Mesendoderm (in vitro differentiated cells): ENCODE results near the gene UBE2QL1.

Source experiments
- DNase-seq: peaks from one replicate; pipeline ENCODE4 v3.0.0; 2013
- H2AK5ac ChIP-seq: 2 replicates; pipeline ENCODE4 v1.6.1; 2013; ENCODE audit warnings: low read length, inconsistent platforms
- H2BK120ac ChIP-seq: 2 replicates; pipeline ENCODE4 v1.6.1; 2013; ENCODE audit warnings: low read depth, mild to moderate bottlenecking, low read length, moderate library complexity, mixed read lengths
- H2BK15ac ChIP-seq: replicated peaks from 2 replicates; pipeline ENCODE4 v1.6.1; 2013; ENCODE audit warnings: low read depth, mild to moderate bottlenecking, moderate library complexity
- H2BK5ac ChIP-seq: 2 replicates; pipeline ENCODE4 v1.6.1; 2013; ENCODE audit warnings: low read length, inconsistent platforms
- H3K18ac ChIP-seq: 2 replicates; pipeline ENCODE4 v1.6.1; 2013; ENCODE audit warnings: mild to moderate bottlenecking, low read length, mixed read lengths
- H3K23ac ChIP-seq: one replicate; pipeline ENCODE4 v1.6.1; 2013; ENCODE audit warnings: low read length
- H3K27ac ChIP-seq: 2 replicates; pipeline ENCODE4 v1.5.1; 2013; ENCODE audit warnings: low read depth, mild to moderate bottlenecking, inconsistent platforms, low read length, moderate library complexity
- H3K27me3 ChIP-seq: 2 replicates; pipeline ENCODE4 v1.6.1; 2013; ENCODE audit warnings: low read length, control low read depth, mild to moderate bottlenecking, inconsistent platforms; ENCODE audit not compliant: insufficient read depth, poor library complexity
- H3K36me3 ChIP-seq: 2 replicates; pipeline ENCODE4 v1.6.1; 2013; ENCODE audit warnings: low read length, inconsistent platforms; ENCODE audit not compliant: control insufficient read depth, insufficient read depth
- H3K4ac ChIP-seq: one replicate; pipeline ENCODE4 v1.6.1; 2013; ENCODE audit warnings: low read depth, mild to moderate bottlenecking, low read length, moderate library complexity
- H3K4me1 ChIP-seq: 2 replicates; pipeline ENCODE4 v1.6.1; 2013; ENCODE audit warnings: low read depth, low read length, inconsistent platforms; ENCODE audit not compliant: control insufficient read depth
- H3K4me2 ChIP-seq: 2 replicates; pipeline ENCODE4 v1.6.1; 2013; ENCODE audit warnings: low read length
- H3K4me3 ChIP-seq: 2 replicates; pipeline ENCODE4 v1.5.1; 2013; ENCODE audit warnings: mild to moderate bottlenecking, low read length
- H3K56ac ChIP-seq: one replicate; pipeline ENCODE4 v1.6.1; 2013; ENCODE audit warnings: low read length
- H3K79me1 ChIP-seq: 2 replicates; pipeline ENCODE4 v1.6.1; 2013; ENCODE audit warnings: low read length, inconsistent platforms
- H3K79me2 ChIP-seq: 2 replicates; pipeline ENCODE4 v1.6.1; 2013; ENCODE audit warnings: mild to moderate bottlenecking, low read length; ENCODE audit not compliant: control insufficient read depth, insufficient read depth
- H3K9ac ChIP-seq: 2 replicates; pipeline ENCODE4 v1.6.1; 2013; ENCODE audit warnings: low read length, inconsistent platforms
- H4K5ac ChIP-seq: one replicate; pipeline ENCODE4 v1.6.1; 2013; ENCODE audit warnings: low read length
- H4K8ac ChIP-seq: one replicate; pipeline ENCODE4 v1.6.1; 2013; ENCODE audit warnings: low read depth, mild to moderate bottlenecking, control low read depth, low read length, moderate library complexity
- WGBS: extraction: QIAGEN DNeasy Blood & Tissue Kit; methylation state at CpG from one replicate; pipeline ENCODE4 v1.1.7; 2013; ENCODE audit warnings: low lambda C conversion rate, missing lambda C conversion rate; ENCODE audit not compliant: insufficient coverage; ENCODE audit errors: extremely low coverage; 5-methylcytosine and 5-hydroxymethylcytosine counted together

The UBE2QL1 gene

DNA sequence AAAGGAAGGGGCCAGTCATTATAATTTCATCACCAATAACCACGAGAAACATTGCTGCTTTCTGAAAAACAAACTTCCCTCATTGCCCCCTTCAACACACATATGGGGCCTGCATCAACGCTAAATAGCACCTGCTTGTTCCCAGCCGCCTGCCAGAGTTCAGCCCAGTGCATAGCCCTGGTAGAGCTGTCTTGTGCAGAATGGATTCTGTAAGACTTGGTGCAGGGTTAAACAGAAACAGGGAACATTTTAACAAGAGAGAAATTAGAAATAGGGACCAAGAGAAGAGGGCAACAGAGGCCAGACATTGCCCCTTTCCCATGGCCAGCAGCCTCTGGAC, 56.7 kb downstream of the UBE2QL1 start:
- Histone ChIP-seq H3K36me3 (no peaks in the 10 kb centered on the region), H3K4me2 (no peak overlapping the region), H3K56ac (no peak overlapping the region), H3K4me3 (no peak overlapping the region), H3K4me1 (no peaks in the 10 kb centered on the region), H3K27me3 (no peaks in the 10 kb centered on the region), H2BK120ac (no peak overlapping the region), H3K18ac (no peak overlapping the region), H3K9ac (no peak overlapping the region), H4K8ac (no peak overlapping the region), H3K27ac (no peak overlapping the region), H3K79me2 (no peaks in the 10 kb centered on the region), H3K23ac (no peak overlapping the region), H3K4ac (no peak overlapping the region), H4K5ac (no peak overlapping the region), H2BK15ac (no peak overlapping the region), H3K79me1 (no peaks in the 10 kb centered on the region), H2AK5ac (no peak overlapping the region), H2BK5ac (no peak overlapping the region)
- no peak for DNase-seq
- whole genome bisulfite sequencing, result no CpG with 5 or more reads among the region's 3 CpGs

DNA sequence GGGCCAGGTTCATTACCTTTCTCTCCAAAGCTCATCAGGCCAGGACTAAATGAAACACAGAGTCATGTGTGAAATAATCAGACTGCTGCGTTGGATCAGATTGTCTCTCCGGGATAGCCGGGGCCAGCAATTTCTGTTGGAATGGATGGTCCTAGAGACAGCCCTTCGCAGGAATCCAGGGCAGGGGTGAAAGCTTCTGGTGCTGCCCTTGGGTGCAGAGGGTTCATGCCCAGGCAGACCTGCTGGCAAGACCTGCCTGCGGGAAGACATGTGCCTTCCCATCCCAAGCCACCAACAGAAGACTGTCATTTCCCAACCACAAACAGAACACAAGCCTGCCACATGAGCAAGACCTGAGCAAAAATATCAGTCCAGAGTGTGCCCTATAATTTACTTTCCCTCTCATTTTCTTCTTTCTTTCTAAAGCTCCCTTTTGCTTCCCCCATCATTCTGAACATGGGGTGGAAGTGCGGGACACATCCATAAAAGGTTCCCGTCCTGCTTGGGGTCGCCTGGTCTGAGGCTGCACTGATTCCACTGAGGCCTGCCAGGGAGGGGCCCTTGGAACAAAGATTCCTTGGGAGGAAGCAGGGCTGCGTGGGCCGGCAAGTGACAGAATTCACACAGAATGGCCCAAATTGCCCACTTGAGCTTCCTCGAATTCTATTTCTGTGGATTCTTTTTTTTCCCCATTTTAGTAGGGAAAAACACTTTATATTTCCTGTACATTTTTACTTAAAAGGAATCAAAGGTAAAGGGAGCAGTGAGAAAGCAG, 57.3 kb downstream of the UBE2QL1 start:
- Histone ChIP-seq H3K27ac (no peak overlapping the region), H4K5ac (no peak overlapping the region), H2BK15ac (no peak overlapping the region), H3K79me2 (no peaks in the 10 kb centered on the region), H3K4me3 (no peak overlapping the region), H3K23ac (no peak overlapping the region), H3K18ac (no peak overlapping the region), H2AK5ac (no peak overlapping the region), H3K4me2 (no peak overlapping the region), H3K79me1 (no peaks in the 10 kb centered on the region), H3K9ac (no peak overlapping the region), H3K36me3 (no peaks in the 10 kb centered on the region), H2BK5ac (no peak overlapping the region), H2BK120ac (no peak overlapping the region), H4K8ac (no peak overlapping the region), H3K27me3 (no peaks in the 10 kb centered on the region), H3K4me1 (no peaks in the 10 kb centered on the region), H3K4ac (no peak overlapping the region), H3K56ac (no peak overlapping the region)
- no peak for DNase-seq
- no CpG with 5 or more reads among the region's 11 CpGs for WGBS

GRCh38 chr5:6506611-6507010, 58.0 kb downstream of the UBE2QL1 start:
- no CpG with 5 or more reads among the region's 16 CpGs for WGBS
- Histone ChIP-seq H3K27ac (no peak overlapping the region), H3K23ac (no peak overlapping the region), H3K79me1 (no peaks in the 10 kb centered on the region), H3K9ac (no peak overlapping the region), H3K4me1 (no peaks in the 10 kb centered on the region), H2BK120ac (no peak overlapping the region), H2AK5ac (no peak overlapping the region), H3K36me3 (no peaks in the 10 kb centered on the region), H3K4me3 (no peak overlapping the region), H3K4ac (no peak overlapping the region), H2BK15ac (no peak overlapping the region), H3K56ac (no peak overlapping the region), H3K27me3 (no peaks in the 10 kb centered on the region), H3K79me2 (no peaks in the 10 kb centered on the region), H2BK5ac (no peak overlapping the region), H3K18ac (no peak overlapping the region), H4K5ac (no peak overlapping the region), H4K8ac (no peak overlapping the region), H3K4me2 (no peak overlapping the region)
- no peak for DNase-seq

DNA sequence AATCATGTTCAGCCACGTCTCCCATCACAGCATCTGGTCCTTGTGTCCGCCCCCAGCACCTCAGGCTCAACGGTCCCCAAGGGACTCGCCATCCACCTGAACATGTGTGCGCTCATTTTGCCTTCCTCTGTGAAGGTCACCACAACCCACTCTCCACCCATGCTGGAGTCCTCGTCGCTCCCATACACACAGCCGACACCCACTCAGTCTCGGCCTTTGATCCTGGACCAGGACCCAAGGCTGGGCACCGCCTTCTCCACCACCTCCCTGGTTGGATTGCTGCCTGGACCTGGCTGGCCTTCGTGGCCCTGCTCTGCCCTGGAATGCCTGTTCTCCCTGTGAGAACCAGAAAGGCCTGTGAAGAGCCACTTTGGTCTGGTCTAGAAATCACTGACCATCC, 60.3 kb downstream of the UBE2QL1 start:
- Histone ChIP-seq H3K18ac (no peak overlapping the region), H3K9ac (no peak overlapping the region), H3K4me1 (no peaks in the 10 kb centered on the region), H3K79me1 (no peaks in the 10 kb centered on the region), H3K27ac (no peak overlapping the region), H3K27me3 (no peaks in the 10 kb centered on the region), H3K23ac (no peak overlapping the region), H3K36me3 (no peaks in the 10 kb centered on the region), H3K4me3 (no peak overlapping the region), H4K5ac (no peak overlapping the region), H3K56ac (no peak overlapping the region), H2AK5ac (no peak overlapping the region), H3K4ac (no peak overlapping the region), H3K4me2 (no peak overlapping the region), H2BK15ac (no peak overlapping the region), H2BK120ac (no peak overlapping the region), H4K8ac (no peak overlapping the region), H2BK5ac (no peak overlapping the region), H3K79me2 (no peaks in the 10 kb centered on the region)
- DNase-seq, result no peak
- WGBS, result no CpG with 5 or more reads among the region's 11 CpGs

DNA sequence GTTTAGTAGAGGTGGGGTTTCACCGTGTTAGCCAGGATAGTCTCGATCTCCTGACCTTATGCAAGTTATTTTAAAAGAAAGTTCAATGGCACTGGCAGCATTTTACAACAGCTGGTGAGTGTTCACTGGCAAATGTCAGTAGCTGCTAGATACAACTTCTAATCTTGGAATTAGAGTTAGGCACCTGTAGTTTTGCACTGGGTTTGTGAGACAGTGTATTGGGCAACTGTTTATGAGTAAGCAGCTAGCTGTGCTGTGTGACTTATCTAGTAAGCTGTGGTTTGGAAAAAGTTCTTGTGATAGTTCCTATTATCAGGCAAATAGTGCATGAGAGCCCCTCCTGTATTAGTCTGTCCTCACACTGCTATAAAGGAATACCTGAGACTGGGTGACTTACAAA, 61.5 kb downstream of the UBE2QL1 start:
- H3K27ac ChIP-seq, result no peak overlapping the region
- H3K79me1 ChIP-seq, result no peaks in the 10 kb centered on the region
- H2AK5ac ChIP-seq, result no peak overlapping the region
- DNase-seq, result no peak
- H3K23ac ChIP-seq, result no peak overlapping the region
- H3K18ac ChIP-seq, result no peak overlapping the region
- H3K79me2 ChIP-seq, result no peaks in the 10 kb centered on the region
- H2BK120ac ChIP-seq, result no peak overlapping the region
- no peak overlapping the region for H3K4me3 ChIP-seq
- no peak overlapping the region for H4K8ac ChIP-seq
- H2BK15ac ChIP-seq, result no peak overlapping the region
- no peak overlapping the region for H2BK5ac ChIP-seq
- H3K4me1 ChIP-seq, result no peaks in the 10 kb centered on the region
- no peaks in the 10 kb centered on the region for H3K27me3 ChIP-seq
- no peak overlapping the region for H3K4ac ChIP-seq
- WGBS, result no CpG with 5 or more reads among the region's 2 CpGs
- H3K4me2 ChIP-seq, result no peak overlapping the region
- H3K56ac ChIP-seq, result no peak overlapping the region
- H3K9ac ChIP-seq, result no peak overlapping the region
- no peak overlapping the region for H4K5ac ChIP-seq
- no peaks in the 10 kb centered on the region for H3K36me3 ChIP-seq

DNA sequence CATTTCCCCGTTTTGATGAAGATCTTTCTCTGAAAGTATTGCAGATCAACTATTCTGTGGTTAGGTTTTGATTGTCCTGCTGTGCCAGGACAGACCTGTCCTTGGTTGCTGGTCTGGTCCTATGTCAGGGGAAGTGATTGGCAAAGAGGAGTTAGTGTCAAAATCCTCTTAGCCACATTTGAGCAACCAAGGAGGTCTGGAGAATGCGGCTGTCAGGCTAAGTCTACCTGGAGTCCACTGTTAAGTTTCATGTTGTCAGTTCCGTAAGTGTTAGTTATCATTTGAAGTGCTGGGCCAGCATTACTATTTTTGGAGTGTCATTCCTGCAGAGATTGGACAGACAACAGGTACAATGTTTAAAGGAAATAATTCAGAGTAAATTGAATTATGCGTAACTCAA, 62.3 kb downstream of the UBE2QL1 start:
- H3K4me1 ChIP-seq, result no peaks in the 10 kb centered on the region
- no peak overlapping the region for H4K5ac ChIP-seq
- no peak for DNase-seq
- no peak overlapping the region for H3K56ac ChIP-seq
- H3K4ac ChIP-seq, result no peak overlapping the region
- no peak overlapping the region for H4K8ac ChIP-seq
- H2BK120ac ChIP-seq, result no peak overlapping the region
- no peaks in the 10 kb centered on the region for H3K27me3 ChIP-seq
- no peak overlapping the region for H2BK5ac ChIP-seq
- WGBS, result no CpG with 5 or more reads among the region's 4 CpGs
- H3K23ac ChIP-seq, result no peak overlapping the region
- H3K18ac ChIP-seq, result no peak overlapping the region
- H3K27ac ChIP-seq, result no peak overlapping the region
- no peaks in the 10 kb centered on the region for H3K79me2 ChIP-seq
- no peaks in the 10 kb centered on the region for H3K36me3 ChIP-seq
- H2AK5ac ChIP-seq, result no peak overlapping the region
- H3K9ac ChIP-seq, result no peak overlapping the region
- H3K79me1 ChIP-seq, result no peaks in the 10 kb centered on the region
- H2BK15ac ChIP-seq, result no peak overlapping the region
- H3K4me3 ChIP-seq, result no peak overlapping the region
- no peak overlapping the region for H3K4me2 ChIP-seq
